ENCODE data around the gene MFSD11.

- TF ChIP-seq CTCF (conservative IDR thresholded peaks at IDR 0.05; ENCODE audit: low read length) = no peak
- TF ChIP-seq EZH2phosphoT487 (IDR thresholded peaks at IDR 0.05; ENCODE audit: borderline replicate concordance) = no peak
Observed at GRCh38 chr17:76727745-76728456, 10.0 kb upstream of the MFSD11 start.

Measured in Loucy (cell line).